Endothelial cell of umbilical vein (primary cell): Measurements from ENCODE around the gene UNC45A.

Source experiments
- CTCF ChIP-seq, 2 donors: IDR thresholded peaks; 1 replicate in 1 of 2; 2 replicates in 1 of 2; pipeline ENCODE4 v1.5.1; 2011; ENCODE audit warnings: low read length in 2 of 2, mild to moderate bottlenecking in 2 of 2, moderate library complexity in 2 of 2, control low read depth in 1 of 2, inconsistent platforms in 1 of 2, low read depth in 1 of 2; ENCODE audit not compliant: insufficient read depth in 1 of 2; ENCODE audit errors: extremely low read depth in 1 of 2
- MAX ChIP-seq: IDR thresholded peaks from 2 replicates; pipeline ENCODE4 v1.6.1; 2011; ENCODE audit not compliant: insufficient read depth, insufficient read length
- POLR2A ChIP-seq: IDR thresholded peaks from 2 replicates; pipeline ENCODE4 v1.6.1; 2012; ENCODE audit warnings: low read depth, mild to moderate bottlenecking, control low read depth, low read length

GRCh38 chr15:90903733-90904536 lies 31.1 kb upstream of the UNC45A start:
- TF ChIP-seq CTCF (IDR thresholded peaks at IDR 0.05; ENCODE audit: extremely low read depth in 1 of 2, insufficient read depth in 1 of 2, low read depth in 1 of 2, low read length in 2 of 2): no peak
- TF ChIP-seq MAX: no peak
- TF ChIP-seq POLR2A: no peak
